GM19023 (cell line): ENCODE measurements around the gene FIZ1.

ENCODE experiments used
- ATAC-seq: cut with Tn5 transposase; IDR thresholded peaks from one replicate; pipeline ENCODE4 v1.9.1; 2021; ENCODE audit warnings: mild to moderate bottlenecking, moderate library complexity; ENCODE audit not compliant: unreplicated experiment

The FIZ1 gene

DNA sequence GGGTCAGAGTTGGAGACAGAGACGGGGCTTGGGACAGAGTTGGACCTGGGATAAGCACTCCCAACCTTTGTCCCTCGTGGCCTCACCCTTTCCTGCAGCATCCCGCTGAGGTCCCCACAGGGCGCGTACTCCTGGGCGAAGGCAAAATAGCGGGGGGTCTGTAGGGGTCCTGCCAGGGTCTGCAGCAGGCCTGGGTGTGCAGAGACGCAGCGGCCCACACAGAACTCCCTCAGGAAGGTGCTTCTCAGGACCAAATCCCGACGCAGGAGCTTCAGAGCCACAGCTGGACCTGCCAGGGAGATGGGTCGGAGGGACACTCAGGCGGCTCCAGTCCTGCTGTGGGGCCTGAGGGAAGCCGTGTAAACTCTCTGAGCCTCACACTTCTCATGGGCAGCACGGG lies 55.3 kb downstream of the FIZ1 start:
- no peak for ATAC-seq

- ATAC-seq: no peak
Measured at GRCh38 chr19:55543567-55543966, 55.8 kb downstream of the FIZ1 start.

- ATAC-seq: no peak
Measured at GRCh38 chr19:55542292-55542855, 56.9 kb downstream of the FIZ1 start.
